ENCODE measurements around the gene RRAS2. TPM values are rescaled to one million over a fixed set of nuclear protein-coding genes. Genes with fewer than 3 reads are reported as not detected.

RRAS2 gene
- total and polyA plus RNA-seq, 2 donors (not counting 3 experiments of a cell fraction or from before 2014, with no cell fraction given) = 30.1 to 80.5 TPM

DNA sequence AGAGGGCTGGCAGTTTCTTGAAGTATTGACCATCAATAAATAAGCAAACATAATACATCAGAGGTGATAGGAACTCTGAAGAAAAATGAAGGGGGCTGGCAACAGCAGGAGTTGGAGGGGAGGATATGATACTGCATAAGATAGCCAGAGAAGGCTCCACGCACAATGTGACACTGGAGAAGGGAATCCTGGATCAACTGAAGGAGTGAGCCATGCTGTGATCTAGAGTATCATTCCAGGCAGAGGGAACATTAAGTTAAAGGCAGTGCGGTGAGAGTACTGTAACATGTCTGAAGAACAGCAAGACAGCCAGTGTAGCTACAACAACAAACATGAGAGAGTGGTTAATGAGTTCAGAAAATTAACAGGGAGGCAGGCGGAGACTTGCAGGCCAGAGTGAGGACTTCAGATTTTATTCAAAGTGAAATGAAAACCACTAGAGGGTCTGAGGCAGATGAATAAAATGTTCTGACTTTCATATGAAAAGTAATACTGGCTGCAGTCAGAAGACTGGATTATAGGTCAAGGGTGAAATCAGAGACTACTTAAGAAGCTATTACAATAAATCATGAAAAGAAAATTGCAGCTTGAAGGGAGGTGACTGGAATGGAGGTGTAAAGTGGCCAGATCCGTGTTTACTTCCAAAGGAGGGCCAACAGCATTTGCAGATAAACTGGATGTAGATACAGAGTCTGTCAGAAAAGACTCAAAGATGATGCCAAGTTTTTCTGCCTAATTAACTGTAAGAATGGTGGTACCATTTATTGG is 49.4 kb downstream of the RRAS2 start:
- Histone ChIP-seq H3K9me3 (replicated peaks; ENCODE audit: control insufficient read depth, insufficient read depth, low read length) (no peaks in the 10 kb centered on the region), H3K9ac (replicated peaks; ENCODE audit: extremely low read depth, insufficient read depth, low read length) (no peak overlapping the region), H3K9me1 (replicated peaks; ENCODE audit: control insufficient read depth, extremely low read depth, insufficient read depth, low read length) (no peaks in the 10 kb centered on the region), H3K4me2 (ENCODE audit: insufficient read depth, low read length) (no peak overlapping the region), H2AFZ (ENCODE audit: low read depth, low read length) (no peak overlapping the region), H3K27ac (ENCODE audit: insufficient read depth, low read depth, low read length) (no peak overlapping the region), H3K27me3 (ENCODE audit: control insufficient read depth in 2 of 2, insufficient read depth in 2 of 2, low read length in 2 of 2) (no peaks in the 10 kb centered on the region), H4K20me1 (replicated peaks; ENCODE audit: control insufficient read depth, extremely low read depth, insufficient read depth, low read length) (peaks cover 3% of the 10 kb centered on the region), H3K79me2 (ENCODE audit: control insufficient read depth, insufficient read depth, low read length) (peaks cover 90% of the 10 kb centered on the region), H3K4me3 (replicated peaks in 1 of 3; ENCODE audit: insufficient read depth in 1 of 3, low read depth in 1 of 3, low read length in 3 of 3) (no peak overlapping the region), H3K4me1 (ENCODE audit: control insufficient read depth, extremely low read depth, insufficient read depth, low read length) (peaks cover 4% of the 10 kb centered on the region), H3K36me3 (ENCODE audit: control insufficient read depth in 2 of 2, extremely low read depth in 1 of 2, insufficient read depth in 2 of 2, low read length in 2 of 2) (no peaks in the 10 kb centered on the region)
- BruUV-seq (replicated peaks) = no TSS peak
- DNase-seq (ENCODE audit: low read depth, low spot score) = no peak
- CTCF ChIA-PET = interaction anchor here (1.0 to 3.5 kb wide), 8 partner anchors 10 to 184 kb away, joined by 3 to 35 read pairs (median 6); no protein-coding TSS in a partner anchor
- FAIRE-seq = no peak
- POLR2A ChIA-PET = interaction anchor here (0.6 kb wide), 1 partner anchor 13 kb away, joined by 3 read pairs; no protein-coding TSS in a partner anchor
- dilution Hi-C loops (cut with MboI; ENCODE audit: extremely low pct_ligation_motif_present, low sequenced_read_pairs) = no loop called here
- TF ChIP-seq EZH2 (IDR thresholded peaks at IDR 0.05; ENCODE audit: borderline replicate concordance, low read depth, low read length, severe bottlenecking) (no peak), JUN (IDR thresholded peaks at IDR 0.05; ENCODE audit: borderline replicate concordance, insufficient read depth, insufficient read length, low read depth) (no peak)
- TF ChIP-seq, protein P1, sequence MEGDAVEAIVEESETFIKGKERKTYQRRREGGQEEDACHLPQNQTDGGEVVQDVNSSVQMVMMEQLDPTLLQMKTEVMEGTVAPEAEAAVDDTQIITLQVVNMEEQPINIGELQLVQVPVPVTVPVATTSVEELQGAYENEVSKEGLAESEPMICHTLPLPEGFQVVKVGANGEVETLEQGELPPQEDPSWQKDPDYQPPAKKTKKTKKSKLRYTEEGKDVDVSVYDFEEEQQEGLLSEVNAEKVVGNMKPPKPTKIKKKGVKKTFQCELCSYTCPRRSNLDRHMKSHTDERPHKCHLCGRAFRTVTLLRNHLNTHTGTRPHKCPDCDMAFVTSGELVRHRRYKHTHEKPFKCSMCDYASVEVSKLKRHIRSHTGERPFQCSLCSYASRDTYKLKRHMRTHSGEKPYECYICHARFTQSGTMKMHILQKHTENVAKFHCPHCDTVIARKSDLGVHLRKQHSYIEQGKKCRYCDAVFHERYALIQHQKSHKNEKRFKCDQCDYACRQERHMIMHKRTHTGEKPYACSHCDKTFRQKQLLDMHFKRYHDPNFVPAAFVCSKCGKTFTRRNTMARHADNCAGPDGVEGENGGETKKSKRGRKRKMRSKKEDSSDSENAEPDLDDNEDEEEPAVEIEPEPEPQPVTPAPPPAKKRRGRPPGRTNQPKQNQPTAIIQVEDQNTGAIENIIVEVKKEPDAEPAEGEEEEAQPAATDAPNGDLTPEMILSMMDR (IDR thresholded peaks at IDR 0.05; ENCODE audit: extremely low read depth in 1 of 2, insufficient read depth in 1 of 2, low read depth in 1 of 2, low read length in 2 of 2) = no peak
- intact Hi-C loops (cut with micrococcal nuclease) = loop anchor here (2.0 kb wide), 1 partner anchor 49 kb away; the partner anchor contains the start of gene RRAS2

All from endothelial cell of umbilical vein (primary cell).